Left ventricle myocardium inferior (tissue), 1 donor: ENCODE results near the gene GPR139. TPM values are rescaled to one million over a fixed set of nuclear protein-coding genes. Genes with fewer than 3 reads are reported as not detected.

Source experiments
- DNase-seq: peaks from one replicate; pipeline ENCODE4 v3.0.0-alpha.2; 2020
- H3K27ac ChIP-seq: fragments of 200-600 bp; replicated peaks from 2 replicates; pipeline ENCODE4 v1.8.0; 2021
- H3K27me3 ChIP-seq: fragments of 200-600 bp; 2 replicates; pipeline ENCODE4 v1.8.0; 2021; ENCODE audit warnings: low read depth
- H3K36me3 ChIP-seq: fragments of 200-600 bp; 2 replicates; pipeline ENCODE4 v1.8.0; 2021
- H3K4me1 ChIP-seq: fragments of 200-600 bp; 2 replicates; pipeline ENCODE4 v1.8.0; 2021
- H3K4me3 ChIP-seq: fragments of 200-600 bp; 2 replicates; pipeline ENCODE4 v1.8.0; 2021; ENCODE audit warnings: mild to moderate bottlenecking, moderate library complexity
- H3K9me3 ChIP-seq: fragments of 200-600 bp; replicated peaks from 2 replicates; pipeline ENCODE4 v1.8.0; 2021
- intact Hi-C: fragments of 100-400 bp; cut with micrococcal nuclease; formaldehyde crosslinking; loops from one replicate; pipeline ENCODE4 v1.11.0; 2022
- total RNA-seq: library from RNA; stranded (reverse); fragmentation: NEBNext Ultra II Directional; extraction: Animal tissue kit (Norgen Biotek cat#: 25700); gene quantifications from one replicate; pipeline ENCODE4 v1.2.1, GENCODE V29; 2021
- TF ChIP-seq, protein P1 (sequence below): fragments of 200-600 bp; IDR thresholded peaks from 2 replicates; pipeline ENCODE4 v1.8.0; 2021; ENCODE audit warnings: antibody characterized with exemption, mild to moderate bottlenecking, borderline replicate concordance
- donor health status: DM: no; HTN: yes; CAD: no; lungs with severe emphysema.

Gene GPR139
- total RNA-seq, 1 donor from 2014 or later, result not detected

DNA sequence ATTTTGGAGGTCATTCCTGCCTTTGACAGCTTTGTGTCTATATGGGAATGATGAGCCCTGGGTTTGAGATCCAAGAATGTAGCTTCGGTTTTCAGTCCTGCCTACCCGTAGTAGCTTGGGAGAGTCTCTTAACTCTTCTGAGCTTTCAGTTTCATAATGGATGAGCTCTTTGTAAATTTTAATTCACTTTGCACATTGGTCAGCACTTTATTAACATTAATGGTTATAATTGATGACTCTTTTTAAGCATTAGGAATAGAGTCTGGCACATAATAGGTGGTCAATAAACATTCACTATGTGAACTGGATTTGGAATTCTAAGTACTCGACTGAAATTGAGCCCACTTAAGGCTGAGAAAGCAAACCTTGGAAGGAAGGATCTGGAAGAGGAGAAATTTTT, 17.3 kb downstream of the GPR139 start:
- intact Hi-C loops, result no loop called here
- H3K27me3 ChIP-seq, result peaks cover 55% of the 10 kb centered on the region
- H3K9me3 ChIP-seq, result no peaks in the 10 kb centered on the region
- TF ChIP-seq, protein P1, sequence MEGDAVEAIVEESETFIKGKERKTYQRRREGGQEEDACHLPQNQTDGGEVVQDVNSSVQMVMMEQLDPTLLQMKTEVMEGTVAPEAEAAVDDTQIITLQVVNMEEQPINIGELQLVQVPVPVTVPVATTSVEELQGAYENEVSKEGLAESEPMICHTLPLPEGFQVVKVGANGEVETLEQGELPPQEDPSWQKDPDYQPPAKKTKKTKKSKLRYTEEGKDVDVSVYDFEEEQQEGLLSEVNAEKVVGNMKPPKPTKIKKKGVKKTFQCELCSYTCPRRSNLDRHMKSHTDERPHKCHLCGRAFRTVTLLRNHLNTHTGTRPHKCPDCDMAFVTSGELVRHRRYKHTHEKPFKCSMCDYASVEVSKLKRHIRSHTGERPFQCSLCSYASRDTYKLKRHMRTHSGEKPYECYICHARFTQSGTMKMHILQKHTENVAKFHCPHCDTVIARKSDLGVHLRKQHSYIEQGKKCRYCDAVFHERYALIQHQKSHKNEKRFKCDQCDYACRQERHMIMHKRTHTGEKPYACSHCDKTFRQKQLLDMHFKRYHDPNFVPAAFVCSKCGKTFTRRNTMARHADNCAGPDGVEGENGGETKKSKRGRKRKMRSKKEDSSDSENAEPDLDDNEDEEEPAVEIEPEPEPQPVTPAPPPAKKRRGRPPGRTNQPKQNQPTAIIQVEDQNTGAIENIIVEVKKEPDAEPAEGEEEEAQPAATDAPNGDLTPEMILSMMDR, result no peak
- H3K4me1 ChIP-seq, result no peaks in the 10 kb centered on the region
- no peak overlapping the region for H3K4me3 ChIP-seq
- no peaks in the 10 kb centered on the region for H3K36me3 ChIP-seq
- no peak overlapping the region for H3K27ac ChIP-seq
- DNase-seq, result no peak

DNA sequence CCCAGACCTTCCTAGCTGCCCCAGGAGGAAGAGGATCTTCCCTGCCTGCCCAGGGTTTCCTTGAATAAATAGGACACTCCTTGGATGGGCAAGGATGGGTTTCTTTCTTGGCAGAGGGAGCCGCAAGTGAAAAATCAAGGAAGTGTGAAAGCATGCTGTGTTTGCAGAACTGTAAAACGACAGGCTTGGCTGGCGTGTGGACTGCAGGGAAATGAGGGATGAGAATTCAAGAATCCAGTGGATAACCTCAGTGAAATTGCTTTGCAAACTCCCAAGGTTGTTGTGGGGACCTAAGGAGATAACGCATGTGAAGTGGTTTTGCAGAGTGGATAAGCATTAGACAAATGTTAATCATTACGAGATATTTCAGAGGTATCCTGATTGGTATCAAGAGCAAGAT, 20.4 kb downstream of the GPR139 start:
- H3K4me3 ChIP-seq, result no peak overlapping the region
- H3K27ac ChIP-seq, result no peak overlapping the region
- peaks cover 56% of the 10 kb centered on the region for H3K27me3 ChIP-seq
- no peak for DNase-seq
- no peaks in the 10 kb centered on the region for H3K4me1 ChIP-seq
- intact Hi-C loops, result no loop called here
- H3K36me3 ChIP-seq, result no peaks in the 10 kb centered on the region
- H3K9me3 ChIP-seq, result no peaks in the 10 kb centered on the region
- TF ChIP-seq, protein P1, result no peak

DNA sequence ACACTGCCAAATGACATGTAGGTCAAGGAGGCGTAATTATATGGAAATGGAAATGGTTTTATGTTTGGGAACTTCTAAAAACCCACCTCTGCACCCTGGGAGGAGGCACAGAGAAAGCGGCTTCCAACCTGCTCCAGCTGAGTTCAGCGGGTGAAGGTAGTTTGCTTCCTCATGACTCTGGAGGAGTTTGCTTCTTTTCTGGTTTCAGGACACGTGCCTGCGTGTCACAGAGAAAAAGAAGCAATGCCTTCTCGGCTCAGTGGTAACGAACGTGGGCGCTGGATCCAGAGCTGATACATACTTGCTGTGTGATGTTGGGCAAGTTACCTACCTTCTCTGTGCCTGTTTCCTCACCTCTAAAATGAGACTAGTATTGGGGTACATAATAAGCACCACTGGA, 22.1 kb downstream of the GPR139 start:
- H3K4me1 ChIP-seq, result no peaks in the 10 kb centered on the region
- H3K9me3 ChIP-seq, result no peaks in the 10 kb centered on the region
- DNase-seq, result no peak
- no peak overlapping the region for H3K4me3 ChIP-seq
- H3K27ac ChIP-seq, result no peak overlapping the region
- TF ChIP-seq, protein P1, result no peak
- peaks cover 40% of the 10 kb centered on the region for H3K27me3 ChIP-seq
- intact Hi-C loops, result no loop called here
- no peaks in the 10 kb centered on the region for H3K36me3 ChIP-seq

DNA sequence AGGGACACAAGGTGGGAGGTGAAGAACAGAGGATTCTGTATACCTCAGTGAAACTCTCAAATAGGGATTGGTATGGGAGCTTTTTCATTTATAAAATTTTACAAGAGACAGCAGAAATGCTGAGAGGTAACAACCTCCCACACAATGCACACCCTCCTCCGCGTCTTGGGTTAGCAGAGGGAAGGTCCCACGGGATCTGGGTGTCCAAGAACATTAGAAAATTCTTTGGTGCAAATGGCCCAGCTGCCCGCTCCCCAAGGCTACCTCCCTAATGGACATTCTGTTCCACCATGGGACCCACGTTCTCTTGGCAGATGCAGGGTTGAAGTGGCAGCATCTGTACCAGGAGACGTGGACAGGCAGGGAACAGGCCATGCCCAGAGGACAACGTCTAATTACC, 22.5 kb downstream of the GPR139 start:
- TF ChIP-seq, protein P1, result no peak
- intact Hi-C loops, result no loop called here
- no peaks in the 10 kb centered on the region for H3K36me3 ChIP-seq

DNA sequence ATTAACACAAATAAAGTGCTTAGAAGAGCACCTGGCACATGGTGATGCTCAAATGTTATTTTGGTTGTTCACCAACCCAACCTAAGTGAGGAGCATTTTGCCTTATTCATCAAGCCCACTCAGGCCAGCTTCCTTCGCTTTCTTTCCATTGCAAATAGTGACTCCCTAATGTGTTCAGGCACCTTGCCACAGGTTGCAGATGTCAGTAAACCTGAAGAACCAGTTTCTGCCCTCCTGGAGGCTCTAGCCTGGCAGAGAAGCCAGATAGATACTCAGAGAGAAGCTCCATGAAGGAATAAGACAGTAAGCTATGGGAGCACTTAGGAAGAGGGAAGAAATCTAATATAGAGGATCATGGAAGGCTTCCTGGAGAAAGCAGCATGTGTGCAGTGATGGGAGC, 23.9 kb downstream of the GPR139 start:
- no peaks in the 10 kb centered on the region for H3K36me3 ChIP-seq
- TF ChIP-seq, protein P1, result no peak
- no peak overlapping the region for H3K4me3 ChIP-seq
- H3K27me3 ChIP-seq, result peaks cover 32% of the 10 kb centered on the region
- no peaks in the 10 kb centered on the region for H3K9me3 ChIP-seq
- H3K27ac ChIP-seq, result no peak overlapping the region
- H3K4me1 ChIP-seq, result no peaks in the 10 kb centered on the region
- intact Hi-C loops, result no loop called here
- no peak for DNase-seq

More for the DNA sequence above, 22.5 kb downstream of the GPR139 start:
- H3K9me3 ChIP-seq, result no peaks in the 10 kb centered on the region
- H3K27me3 ChIP-seq, result peaks cover 38% of the 10 kb centered on the region
- no peaks in the 10 kb centered on the region for H3K4me1 ChIP-seq
- DNase-seq, result no peak
- no peak overlapping the region for H3K4me3 ChIP-seq
- H3K27ac ChIP-seq, result no peak overlapping the region

DNA sequence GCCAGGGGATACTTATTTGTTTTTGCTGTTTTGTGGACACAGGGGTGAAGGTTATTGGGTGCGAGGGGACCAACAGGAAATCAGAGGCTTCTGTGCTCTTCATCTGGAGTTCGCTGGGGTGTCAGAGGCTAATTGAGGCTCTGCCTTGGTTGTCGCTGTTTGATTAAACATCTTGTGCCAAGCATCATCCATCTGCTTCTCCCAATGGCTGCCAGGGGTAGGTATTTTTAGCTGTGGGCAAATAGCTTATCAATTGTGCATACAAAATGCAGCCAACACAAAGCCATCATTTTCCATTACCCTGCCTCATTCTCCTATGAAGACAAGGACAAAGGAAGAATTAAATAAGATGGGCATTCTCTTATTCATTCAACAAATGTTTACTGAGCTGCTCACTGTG, 27.8 kb downstream of the GPR139 start:
- intact Hi-C loops, result no loop called here
- peaks cover 50% of the 10 kb centered on the region for H3K27me3 ChIP-seq
- H3K4me3 ChIP-seq, result no peak overlapping the region
- H3K4me1 ChIP-seq, result no peaks in the 10 kb centered on the region
- no peaks in the 10 kb centered on the region for H3K36me3 ChIP-seq
- H3K9me3 ChIP-seq, result no peaks in the 10 kb centered on the region
- DNase-seq, result no peak
- TF ChIP-seq, protein P1, result no peak
- H3K27ac ChIP-seq, result no peak overlapping the region
